AG09309 (cell line): ENCODE results near the gene CFAP43.

Source experiments
- DNase-seq: peaks from one replicate; pipeline ENCODE4 v3.0.0-alpha.2; 2010; ENCODE audit warnings: low read depth
- H3K4me3 ChIP-seq: 2 replicates; pipeline ENCODE4 v1.5.1; 2011; ENCODE audit warnings: mild to moderate bottlenecking, low read depth, low read length, moderate library complexity; ENCODE audit not compliant: control insufficient read depth
- TF ChIP-seq, protein P1 (sequence below): IDR thresholded peaks from 2 replicates; pipeline ENCODE4 v1.5.1; 2011; ENCODE audit warnings: mild to moderate bottlenecking, low read depth, low read length, inconsistent platforms; ENCODE audit not compliant: insufficient read depth, control insufficient read depth; ENCODE audit errors: missing control alignments

Gene CFAP43

DNA sequence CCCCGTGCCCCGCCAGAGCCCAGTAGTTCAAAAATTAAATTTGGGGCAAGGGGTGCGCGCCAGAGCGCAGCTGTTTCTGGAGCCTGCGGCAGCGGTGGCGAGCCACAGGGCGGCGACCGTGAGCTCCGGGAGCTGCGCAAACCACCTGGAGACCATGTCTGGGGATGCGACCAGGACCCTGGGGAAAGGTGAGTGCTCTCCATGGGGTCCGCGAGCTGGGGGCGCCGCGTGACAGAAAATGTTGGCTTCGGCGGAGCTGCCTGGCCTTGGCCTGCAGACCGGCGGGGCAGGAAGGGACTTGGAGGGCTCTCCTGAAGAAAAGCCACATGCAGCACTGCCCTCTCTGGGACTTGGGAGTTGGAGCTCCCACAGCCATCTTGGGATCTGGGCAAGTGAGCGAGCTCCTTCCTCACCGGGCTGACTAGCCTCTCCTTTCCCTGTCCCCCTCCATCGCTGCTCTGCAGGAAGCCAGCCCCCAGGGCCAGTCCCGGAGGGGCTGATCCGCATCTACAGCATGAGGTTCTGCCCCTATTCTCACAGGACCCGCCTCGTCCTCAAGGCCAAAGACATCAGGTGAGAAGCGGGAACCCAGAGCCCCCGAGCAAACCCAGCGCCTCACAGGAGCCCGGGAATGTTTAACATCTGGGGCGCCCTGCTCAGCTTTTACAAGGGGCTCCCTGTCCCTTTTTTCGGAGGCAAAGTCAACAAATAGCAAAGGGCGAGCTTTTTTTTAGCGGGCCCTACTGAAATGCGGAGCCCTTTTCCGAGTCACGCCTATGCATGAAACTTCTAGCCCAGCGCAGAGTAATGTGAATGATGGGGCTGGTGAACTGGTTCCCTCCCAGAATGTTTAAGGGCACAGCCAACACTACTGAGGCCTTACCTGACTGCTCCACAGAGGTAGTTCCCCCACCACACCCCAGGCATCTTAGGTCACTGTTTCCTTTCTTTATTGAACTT, 42.9 kb upstream of the CFAP43 start:
- TF ChIP-seq, protein P1, sequence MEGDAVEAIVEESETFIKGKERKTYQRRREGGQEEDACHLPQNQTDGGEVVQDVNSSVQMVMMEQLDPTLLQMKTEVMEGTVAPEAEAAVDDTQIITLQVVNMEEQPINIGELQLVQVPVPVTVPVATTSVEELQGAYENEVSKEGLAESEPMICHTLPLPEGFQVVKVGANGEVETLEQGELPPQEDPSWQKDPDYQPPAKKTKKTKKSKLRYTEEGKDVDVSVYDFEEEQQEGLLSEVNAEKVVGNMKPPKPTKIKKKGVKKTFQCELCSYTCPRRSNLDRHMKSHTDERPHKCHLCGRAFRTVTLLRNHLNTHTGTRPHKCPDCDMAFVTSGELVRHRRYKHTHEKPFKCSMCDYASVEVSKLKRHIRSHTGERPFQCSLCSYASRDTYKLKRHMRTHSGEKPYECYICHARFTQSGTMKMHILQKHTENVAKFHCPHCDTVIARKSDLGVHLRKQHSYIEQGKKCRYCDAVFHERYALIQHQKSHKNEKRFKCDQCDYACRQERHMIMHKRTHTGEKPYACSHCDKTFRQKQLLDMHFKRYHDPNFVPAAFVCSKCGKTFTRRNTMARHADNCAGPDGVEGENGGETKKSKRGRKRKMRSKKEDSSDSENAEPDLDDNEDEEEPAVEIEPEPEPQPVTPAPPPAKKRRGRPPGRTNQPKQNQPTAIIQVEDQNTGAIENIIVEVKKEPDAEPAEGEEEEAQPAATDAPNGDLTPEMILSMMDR: peak; percentile 95
- no peak for DNase-seq
- H3K4me3 ChIP-seq: peak overlapping the region; percentile 31

DNA sequence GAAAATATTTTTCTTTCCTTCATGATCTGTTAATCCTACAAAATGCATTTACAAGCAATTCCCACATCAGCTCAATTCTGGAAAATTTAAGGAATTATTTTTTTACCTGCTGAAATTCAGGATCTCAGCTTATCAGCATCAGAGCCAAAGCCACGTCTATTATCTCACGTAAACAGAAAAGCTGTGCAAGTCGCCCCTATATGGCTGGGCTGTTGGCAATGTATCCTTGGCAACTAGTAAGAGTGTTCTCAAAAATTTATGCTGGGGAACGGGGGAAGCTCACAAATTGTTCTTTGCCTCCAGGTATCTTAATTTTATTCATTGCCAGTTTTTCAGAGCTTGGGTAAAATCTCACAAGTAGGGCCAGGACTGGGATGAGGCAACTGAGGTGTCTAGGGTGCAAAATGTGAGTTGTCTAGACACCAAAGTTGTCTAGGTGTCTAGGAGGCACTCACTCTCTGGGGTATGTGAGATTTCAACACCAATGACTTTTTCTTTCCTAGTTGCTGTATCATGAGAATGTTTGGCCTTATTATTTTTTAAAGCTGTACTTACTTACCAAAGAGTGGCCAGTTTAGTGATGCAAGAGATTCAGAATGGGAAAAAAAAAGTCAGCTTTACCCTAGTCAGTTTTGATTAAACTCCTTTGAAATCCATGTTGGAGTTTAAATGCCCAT, 41.9 kb upstream of the CFAP43 start:
- no peak for DNase-seq
- TF ChIP-seq, protein P1: no peak
- no peak overlapping the region for H3K4me3 ChIP-seq

DNA sequence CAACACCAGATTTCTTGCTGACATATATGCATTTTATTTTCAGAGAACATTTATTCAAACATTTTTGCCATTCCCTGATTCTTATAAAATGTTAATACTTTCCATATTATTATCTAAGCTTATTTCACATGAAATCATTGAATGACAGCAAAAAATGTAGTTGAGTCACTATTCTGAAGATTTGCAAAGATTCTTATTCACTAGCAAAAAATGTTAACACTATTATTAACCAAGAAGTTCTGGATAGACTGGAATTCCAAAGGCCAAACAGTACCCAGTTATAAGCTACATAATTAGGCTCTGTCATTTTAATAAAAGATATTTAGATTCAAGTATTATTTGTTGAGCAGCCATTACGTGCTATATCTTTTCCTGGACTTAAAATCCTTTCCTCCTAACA, 41.1 kb upstream of the CFAP43 start:
- TF ChIP-seq, protein P1: no peak
- no peak for DNase-seq

DNA sequence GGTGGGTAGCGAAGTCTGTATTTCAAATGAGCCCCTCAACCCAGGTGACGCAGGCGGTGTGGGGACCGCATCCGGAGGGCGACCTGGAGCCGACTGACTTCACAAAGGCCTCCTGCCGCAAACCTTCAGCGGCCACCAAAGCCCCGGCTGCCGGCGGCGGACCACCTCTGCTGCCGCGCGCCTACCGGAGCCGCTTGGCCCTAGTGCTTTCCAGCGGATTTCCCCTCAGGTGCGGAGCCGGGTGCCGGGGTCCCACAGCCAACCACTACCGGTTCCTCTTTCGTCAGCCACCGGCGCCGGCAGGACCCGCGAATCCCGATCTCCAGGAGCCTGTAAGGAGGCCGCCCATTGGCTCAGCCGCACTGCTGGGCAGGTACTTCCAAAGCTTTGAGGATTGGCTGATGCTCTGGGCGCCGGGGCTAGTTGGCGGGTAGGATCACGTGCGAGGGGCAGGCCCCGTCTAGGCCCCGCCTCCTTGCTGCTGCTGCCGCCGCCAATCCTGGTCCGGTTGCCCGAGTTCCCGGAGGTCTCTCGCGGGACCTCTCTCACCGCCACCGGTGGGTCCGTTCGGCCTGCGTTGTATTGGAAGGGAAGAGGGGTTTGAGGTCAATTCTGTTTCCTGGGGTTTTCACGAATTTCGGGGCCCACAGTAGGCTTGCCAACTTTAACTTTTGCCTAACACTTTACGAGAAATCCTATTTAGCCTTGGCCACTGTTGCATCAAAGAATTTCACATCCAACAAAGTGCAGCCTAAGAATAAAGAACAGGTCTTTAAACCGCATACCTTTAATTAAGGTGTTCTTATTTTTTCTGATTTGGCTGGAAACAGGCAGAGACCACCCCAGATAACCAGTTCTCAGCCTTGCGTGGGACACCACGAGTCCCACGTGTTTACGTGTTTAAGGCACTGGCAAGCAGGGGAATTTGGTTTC, 36.8 kb upstream of the CFAP43 start, which contains the start of gene GSTO2:
Gene GSTO2, plus strand, starts transcription at position 472 of the 933 bp plus-strand sequence. CDS start 5,732 bp downstream, outside the sequence.
- TF ChIP-seq, protein P1: no peak
- peak; percentile 75 for DNase-seq

More for the DNA sequence above, 41.1 kb upstream of the CFAP43 start:
- H3K4me3 ChIP-seq: no peak overlapping the region

DNA sequence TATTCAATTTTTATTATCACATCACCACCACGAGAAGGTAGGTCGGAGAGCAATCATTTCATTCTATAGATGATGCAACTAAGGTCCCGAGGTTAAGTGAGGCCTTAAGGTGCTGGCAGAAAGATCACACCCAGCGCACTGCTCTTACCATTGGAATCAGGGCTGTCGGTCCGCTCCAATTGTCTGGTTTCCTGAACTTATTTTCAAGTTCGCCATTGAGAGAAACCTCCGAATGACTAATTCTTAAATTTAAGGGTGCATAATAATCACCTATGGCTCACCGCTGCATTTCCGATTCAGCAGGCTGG, 36.2 kb upstream of the CFAP43 start:
- TF ChIP-seq, protein P1: no peak
- H3K4me3 ChIP-seq: peak overlapping the region; percentile 45
- DNase-seq: no peak

More for the DNA sequence above, 36.8 kb upstream of the CFAP43 start, which contains the start of gene GSTO2:
- H3K4me3 ChIP-seq: peak within 1 kb of the TSS; percentile 45
